Activated T-cell treated with anti-CD3 and anti-CD28 coated beads for 24 hours (primary cell): Measurements from ENCODE around the gene PPP1R36.
"Not testable (repeated sequence)": the region's sequence is repeated elsewhere in the genome, so short reads cannot be mapped to it uniquely, and the experiment has no call there.

Source experiments
- DNase-seq: peaks from one replicate; pipeline ENCODE4 v3.0.0-alpha.2; 2020; ENCODE audit warnings: low read depth

PPP1R36 gene

GRCh38 chr14:64566651-64567122 is 16.9 kb downstream of the PPP1R36 start:
- DNase-seq: no peak

GRCh38 chr14:64569138-64569631 is 19.4 kb downstream of the PPP1R36 start:
- no peak for DNase-seq

- DNase-seq: not testable (repeated sequence)
Measured at GRCh38 chr14:64569646-64570045, 19.9 kb downstream of the PPP1R36 start.

GRCh38 chr14:64572386-64573104 is 22.8 kb downstream of the PPP1R36 start:
- DNase-seq: no peak

GRCh38 chr14:64573109-64573508 is 23.3 kb downstream of the PPP1R36 start:
- no peak for DNase-seq

- DNase-seq: no peak
Measured at GRCh38 chr14:64574371-64575107, 24.8 kb downstream of the PPP1R36 start.

GRCh38 chr14:64577211-64577610 is 27.4 kb downstream of the PPP1R36 start:
- no peak for DNase-seq

GRCh38 chr14:64580467-64580866 is 30.7 kb downstream of the PPP1R36 start:
- DNase-seq: no peak

GRCh38 chr14:64581363-64581762 is 31.6 kb downstream of the PPP1R36 start:
- DNase-seq: no peak

- no peak for DNase-seq
Measured at GRCh38 chr14:64581817-64582216, 32.1 kb downstream of the PPP1R36 start.

- no peak for DNase-seq
Measured at GRCh38 chr14:64584190-64584589, 34.4 kb downstream of the PPP1R36 start.

- no peak for DNase-seq
Measured at GRCh38 chr14:64591809-64592208, 42.0 kb downstream of the PPP1R36 start.

GRCh38 chr14:64594438-64594837 is 44.7 kb downstream of the PPP1R36 start:
- DNase-seq: no peak

GRCh38 chr14:64598404-64598803 is 48.6 kb downstream of the PPP1R36 start:
- no peak for DNase-seq

- no peak for DNase-seq
Measured at GRCh38 chr14:64601571-64601970, 51.8 kb downstream of the PPP1R36 start.

- DNase-seq: no peak
Measured at GRCh38 chr14:64602826-64603225, 53.1 kb downstream of the PPP1R36 start.

GRCh38 chr14:64604001-64604400 is 54.2 kb downstream of the PPP1R36 start:
- DNase-seq: no peak

- no peak for DNase-seq
Measured at GRCh38 chr14:64604881-64605280, 55.1 kb downstream of the PPP1R36 start.

GRCh38 chr14:64605926-64606685 is 56.3 kb downstream of the PPP1R36 start:
- no peak for DNase-seq

- no peak for DNase-seq
Measured at GRCh38 chr14:64610049-64610746, 60.4 kb downstream of the PPP1R36 start.

GRCh38 chr14:64611358-64612020 is 61.7 kb downstream of the PPP1R36 start:
- DNase-seq: no peak
